ENCODE data around the gene CTTNBP2NL.

Gene CTTNBP2NL

DNA sequence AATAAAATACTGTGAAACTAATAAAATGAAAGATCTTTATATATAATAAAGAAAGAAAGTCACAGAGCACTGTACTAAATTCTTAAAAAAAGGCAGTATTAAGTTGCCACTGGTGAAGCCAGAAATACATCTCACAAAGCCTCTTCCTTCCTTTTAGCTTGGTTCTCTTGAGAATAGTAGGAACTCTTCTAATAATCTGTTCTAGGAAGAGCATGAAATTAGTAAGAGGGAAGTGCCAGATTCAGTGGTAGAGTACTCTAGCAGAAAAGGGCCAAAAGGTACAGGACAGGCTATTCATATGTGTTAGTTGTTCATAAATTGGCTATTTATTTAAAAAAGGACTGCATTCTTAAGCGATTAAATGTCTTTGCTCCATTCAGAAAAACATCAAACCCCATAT, 33.7 kb downstream of the CTTNBP2NL start:
- no peaks in the 10 kb centered on the region for H3F3A ChIP-seq (ENCODE audit: low read depth)

DNA sequence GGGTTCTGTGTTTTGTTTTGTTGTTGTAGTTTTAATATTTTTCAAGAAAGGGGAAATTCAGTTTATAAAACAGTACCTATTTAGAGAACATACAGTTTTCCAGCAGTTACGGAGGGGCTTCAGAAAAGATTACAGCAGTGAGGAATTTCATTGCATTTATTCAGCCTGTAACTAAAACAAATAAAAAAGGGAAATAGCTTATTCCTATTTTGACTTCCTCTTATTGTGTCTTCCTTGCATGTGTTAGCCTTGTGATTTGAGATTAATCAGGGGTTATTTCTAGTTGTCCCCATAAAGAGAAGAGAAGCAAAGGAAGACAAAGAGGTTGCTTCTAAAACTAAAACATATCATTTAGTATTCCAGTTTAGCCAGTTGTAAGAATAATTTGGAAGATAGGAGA, 35.0 kb downstream of the CTTNBP2NL start:
- Histone ChIP-seq H3K36me3 (ENCODE audit: insufficient read depth, low read length) (no peaks in the 10 kb centered on the region), H3F3A (ENCODE audit: low read depth) (no peaks in the 10 kb centered on the region), H3K4me2 (ENCODE audit: low read depth, low read length, poor library complexity, severe bottlenecking) (no peak overlapping the region)

More for the DNA sequence above, 33.7 kb downstream of the CTTNBP2NL start:
- no peak for TF ChIP-seq EZH2phosphoT487 (IDR thresholded peaks at IDR 0.05; ENCODE audit: borderline replicate concordance)
- TF ChIP-seq, protein P1, sequence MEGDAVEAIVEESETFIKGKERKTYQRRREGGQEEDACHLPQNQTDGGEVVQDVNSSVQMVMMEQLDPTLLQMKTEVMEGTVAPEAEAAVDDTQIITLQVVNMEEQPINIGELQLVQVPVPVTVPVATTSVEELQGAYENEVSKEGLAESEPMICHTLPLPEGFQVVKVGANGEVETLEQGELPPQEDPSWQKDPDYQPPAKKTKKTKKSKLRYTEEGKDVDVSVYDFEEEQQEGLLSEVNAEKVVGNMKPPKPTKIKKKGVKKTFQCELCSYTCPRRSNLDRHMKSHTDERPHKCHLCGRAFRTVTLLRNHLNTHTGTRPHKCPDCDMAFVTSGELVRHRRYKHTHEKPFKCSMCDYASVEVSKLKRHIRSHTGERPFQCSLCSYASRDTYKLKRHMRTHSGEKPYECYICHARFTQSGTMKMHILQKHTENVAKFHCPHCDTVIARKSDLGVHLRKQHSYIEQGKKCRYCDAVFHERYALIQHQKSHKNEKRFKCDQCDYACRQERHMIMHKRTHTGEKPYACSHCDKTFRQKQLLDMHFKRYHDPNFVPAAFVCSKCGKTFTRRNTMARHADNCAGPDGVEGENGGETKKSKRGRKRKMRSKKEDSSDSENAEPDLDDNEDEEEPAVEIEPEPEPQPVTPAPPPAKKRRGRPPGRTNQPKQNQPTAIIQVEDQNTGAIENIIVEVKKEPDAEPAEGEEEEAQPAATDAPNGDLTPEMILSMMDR (conservative IDR thresholded peaks at IDR 0.05; ENCODE audit: low read length): no peak
- Histone ChIP-seq H3K36me3 (ENCODE audit: insufficient read depth, low read length) (no peaks in the 10 kb centered on the region), H3K4me2 (ENCODE audit: low read depth, low read length, poor library complexity, severe bottlenecking) (no peak overlapping the region), H3K4me1 (ENCODE audit: insufficient read depth, low read length, poor library complexity, severe bottlenecking) (peaks cover 4% of the 10 kb centered on the region), H4K20me1 (ENCODE audit: insufficient read depth, low read length, poor library complexity, severe bottlenecking) (no peaks in the 10 kb centered on the region), H3K9me3 (ENCODE audit: insufficient read depth, low read depth, low read length) (no peaks in the 10 kb centered on the region), H3K9me2 (replicated peaks; ENCODE audit: low read depth, low read length) (no peaks in the 10 kb centered on the region), H3K27me3 (ENCODE audit: insufficient read depth, low read length, poor library complexity, severe bottlenecking) (no peaks in the 10 kb centered on the region), H3K79me2 (ENCODE audit: insufficient read depth, low read length) (no peaks in the 10 kb centered on the region), H3K4me3 (ENCODE audit: low read length, poor library complexity, severe bottlenecking) (no peak overlapping the region), H2AFZ (ENCODE audit: low read length) (no peak overlapping the region), H3K9ac (ENCODE audit: low read depth, low read length, poor library complexity, severe bottlenecking) (no peak overlapping the region)

DNA sequence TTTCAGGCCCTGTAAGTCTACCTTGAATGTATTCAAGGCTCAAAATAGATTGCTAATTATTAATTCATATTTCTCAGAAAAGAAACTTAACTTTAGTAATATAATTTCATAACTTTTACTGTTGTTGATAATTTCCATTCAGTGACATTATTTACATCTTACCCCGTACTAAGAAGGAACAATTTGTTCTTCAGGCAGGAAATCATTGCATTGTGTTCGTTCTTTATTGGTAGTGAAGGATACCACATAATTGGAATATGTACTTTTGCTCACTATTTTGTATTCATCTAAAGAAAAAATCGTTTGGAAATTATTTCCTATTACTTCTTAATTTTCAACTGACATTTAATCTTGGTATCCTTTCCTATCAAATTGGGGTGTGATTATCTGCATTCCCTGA, 39.4 kb downstream of the CTTNBP2NL start:
- H2AFZ ChIP-seq (ENCODE audit: low read length): no peak overlapping the region
- no peaks in the 10 kb centered on the region for H3K27me3 ChIP-seq (ENCODE audit: insufficient read depth, low read length, poor library complexity, severe bottlenecking)
- H3K9me3 ChIP-seq (ENCODE audit: insufficient read depth, low read depth, low read length): no peaks in the 10 kb centered on the region
- H3K36me3 ChIP-seq (ENCODE audit: insufficient read depth, low read length): no peaks in the 10 kb centered on the region
- no peak overlapping the region for H3K9ac ChIP-seq (ENCODE audit: low read depth, low read length, poor library complexity, severe bottlenecking)
- no peak for TF ChIP-seq EZH2phosphoT487 (IDR thresholded peaks at IDR 0.05; ENCODE audit: borderline replicate concordance)
- TF ChIP-seq, protein P1 (conservative IDR thresholded peaks at IDR 0.05; ENCODE audit: low read length): no peak
- no peaks in the 10 kb centered on the region for H3F3A ChIP-seq (ENCODE audit: low read depth)
- H4K20me1 ChIP-seq (ENCODE audit: insufficient read depth, low read length, poor library complexity, severe bottlenecking): peaks cover 3% of the 10 kb centered on the region
- no peak overlapping the region for H3K4me2 ChIP-seq (ENCODE audit: low read depth, low read length, poor library complexity, severe bottlenecking)
- no peaks in the 10 kb centered on the region for H3K9me2 ChIP-seq (replicated peaks; ENCODE audit: low read depth, low read length)
- H3K4me3 ChIP-seq (ENCODE audit: low read length, poor library complexity, severe bottlenecking): no peak overlapping the region
- no peaks in the 10 kb centered on the region for H3K79me2 ChIP-seq (ENCODE audit: insufficient read depth, low read length)
- H3K4me1 ChIP-seq (ENCODE audit: insufficient read depth, low read length, poor library complexity, severe bottlenecking): peaks cover 4% of the 10 kb centered on the region

More for the DNA sequence above, 35.0 kb downstream of the CTTNBP2NL start:
- Histone ChIP-seq H4K20me1 (ENCODE audit: insufficient read depth, low read length, poor library complexity, severe bottlenecking) (no peaks in the 10 kb centered on the region), H3K4me3 (ENCODE audit: low read length, poor library complexity, severe bottlenecking) (no peak overlapping the region), H3K9me2 (replicated peaks; ENCODE audit: low read depth, low read length) (no peaks in the 10 kb centered on the region), H2AFZ (ENCODE audit: low read length) (no peak overlapping the region), H3K9me3 (ENCODE audit: insufficient read depth, low read depth, low read length) (no peaks in the 10 kb centered on the region), H3K27me3 (ENCODE audit: insufficient read depth, low read length, poor library complexity, severe bottlenecking) (no peaks in the 10 kb centered on the region), H3K79me2 (ENCODE audit: insufficient read depth, low read length) (no peaks in the 10 kb centered on the region), H3K4me1 (ENCODE audit: insufficient read depth, low read length, poor library complexity, severe bottlenecking) (peaks cover 4% of the 10 kb centered on the region), H3K9ac (ENCODE audit: low read depth, low read length, poor library complexity, severe bottlenecking) (no peak overlapping the region)
- TF ChIP-seq EZH2phosphoT487 (IDR thresholded peaks at IDR 0.05; ENCODE audit: borderline replicate concordance): no peak
- TF ChIP-seq, protein P1 (conservative IDR thresholded peaks at IDR 0.05; ENCODE audit: low read length): no peak
